ENCODE data around the gene LAMA5. TPM values are rescaled to one million over a fixed set of nuclear protein-coding genes. Genes with fewer than 3 reads are reported as not detected.

Gene LAMA5
- 5.6 and 11.1 TPM in 2 replicates for total RNA-seq (ENCODE audit: low replicate concordance)

GRCh38 chr20:62367136-62367632 lies at the start of gene LAMA5:
LAMA5 (minus strand) TSS chr20:62367312; CDS start chr20:62367245, 67 bp downstream.
- TF ChIP-seq CTCF (IDR thresholded peaks at IDR 0.05; ENCODE audit: insufficient read depth, low read length) = no peak
- peak within 1 kb of the TSS; percentile 70 for H3K4me3 ChIP-seq (ENCODE audit: low read depth, low read length)
- no peak for DNase-seq (ENCODE audit: low read depth)

- no peak for TF ChIP-seq CTCF (IDR thresholded peaks at IDR 0.05; ENCODE audit: insufficient read depth, low read length)
- DNase-seq (ENCODE audit: low read depth) = no peak
- H3K4me3 ChIP-seq (ENCODE audit: low read depth, low read length) = no peak overlapping the region
Measured at GRCh38 chr20:62415354-62416111, 48.4 kb upstream of the LAMA5 start.

GRCh38 chr20:62413896-62414481 lies 46.9 kb upstream of the LAMA5 start:
- no peak for DNase-seq (ENCODE audit: low read depth)
- TF ChIP-seq CTCF (IDR thresholded peaks at IDR 0.05; ENCODE audit: insufficient read depth, low read length) = no peak
- no peak overlapping the region for H3K4me3 ChIP-seq (ENCODE audit: low read depth, low read length)

- no peak for TF ChIP-seq CTCF (IDR thresholded peaks at IDR 0.05; ENCODE audit: insufficient read depth, low read length)
- no peak for DNase-seq (ENCODE audit: low read depth)
- H3K4me3 ChIP-seq (ENCODE audit: low read depth, low read length) = no peak overlapping the region
Measured at GRCh38 chr20:62413025-62413570, 46.0 kb upstream of the LAMA5 start.

- H3K4me3 ChIP-seq (ENCODE audit: low read depth, low read length) = no peak overlapping the region
- DNase-seq (ENCODE audit: low read depth) = no peak
- no peak for TF ChIP-seq CTCF (IDR thresholded peaks at IDR 0.05; ENCODE audit: insufficient read depth, low read length)
Measured at GRCh38 chr20:62412194-62413024, 45.3 kb upstream of the LAMA5 start.

- TF ChIP-seq CTCF (IDR thresholded peaks at IDR 0.05; ENCODE audit: insufficient read depth, low read length) = no peak
- no peak for DNase-seq (ENCODE audit: low read depth)
- no peak overlapping the region for H3K4me3 ChIP-seq (ENCODE audit: low read depth, low read length)
Measured at GRCh38 chr20:62411479-62412193, 44.5 kb upstream of the LAMA5 start.

Measured in fibroblast of the aortic adventitia (primary cell).